Keratinocyte (primary cell): ENCODE results near the gene MAPK14. TPM values are rescaled to one million over a fixed set of nuclear protein-coding genes. Genes with fewer than 3 reads are reported as not detected.

ENCODE experiments used
- DNase-seq: peaks from one replicate; pipeline ENCODE4 v3.0.0-alpha.2; 2011; ENCODE audit warnings: low read depth, missing footprints, low spot score
- FAIRE-seq: peaks from 2 replicates; lab custom pipeline; 2011; peaks lifted over from hg19 to GRCh38; lab: Jason Lieb, UNC
- H2AFZ ChIP-seq: 2 replicates; pipeline ENCODE4 v1.6.0; 2012; ENCODE audit warnings: low read length, control low read depth, inconsistent platforms; ENCODE audit not compliant: control insufficient read depth
- H3K27ac ChIP-seq: 2 replicates; pipeline ENCODE4 v1.5.1; 2011; ENCODE audit warnings: low read length; ENCODE audit not compliant: control insufficient read depth, insufficient read depth
- H3K27me3 ChIP-seq: 3 replicates; pipeline ENCODE4 v1.6.0; 2011; ENCODE audit warnings: low read length; ENCODE audit not compliant: control insufficient read depth, insufficient read depth; ENCODE audit errors: extremely low read depth
- H3K36me3 ChIP-seq, 2 experiments: 2 replicates in 1 of 2; 3 replicates in 1 of 2; pipeline ENCODE4 v1.5.1; 2011; ENCODE audit warnings: low read length in 2 of 2, mild to moderate bottlenecking in 1 of 2; ENCODE audit not compliant: control insufficient read depth in 2 of 2, insufficient read depth in 2 of 2; ENCODE audit errors: extremely low read depth in 1 of 2
- H3K4me1 ChIP-seq: 3 replicates; pipeline ENCODE4 v1.5.1; 2011; ENCODE audit warnings: low read length; ENCODE audit not compliant: control insufficient read depth, insufficient read depth; ENCODE audit errors: extremely low read depth
- H3K4me2 ChIP-seq: 3 replicates; pipeline ENCODE4 v1.6.0; 2011; ENCODE audit warnings: low read depth, low read length; ENCODE audit not compliant: control insufficient read depth, insufficient read depth; ENCODE audit errors: extremely low read depth
- H3K4me3 ChIP-seq, 3 experiments: fragments of 200-600 bp in 1 of 3; sonication (generic) in 1 of 3; 2 replicates in 2 of 3; 3 replicates in 1 of 3; pipeline ENCODE4 v1.5.1; 2011 to 2016; ENCODE audit warnings: low read length in 3 of 3, mild to moderate bottlenecking in 3 of 3, control low read depth in 2 of 3, inconsistent platforms in 1 of 3, low read depth in 1 of 3, mixed read lengths in 1 of 3, mixed run types in 1 of 3, moderate library complexity in 1 of 3; ENCODE audit not compliant: control insufficient read depth in 2 of 3, insufficient read depth in 2 of 3; ENCODE audit errors: extremely low read depth in 1 of 3
- H3K79me2 ChIP-seq: 2 replicates; pipeline ENCODE4 v1.6.0; 2012; ENCODE audit warnings: low read length; ENCODE audit not compliant: control insufficient read depth, insufficient read depth
- H3K9ac ChIP-seq: 3 replicates; pipeline ENCODE4 v1.6.0; 2011; ENCODE audit warnings: low read length; ENCODE audit not compliant: control insufficient read depth, insufficient read depth; ENCODE audit errors: extremely low read depth
- H3K9me1 ChIP-seq: 3 replicates; pipeline ENCODE4 v1.6.0; 2011; ENCODE audit warnings: low read length; ENCODE audit not compliant: control insufficient read depth, insufficient read depth; ENCODE audit errors: extremely low read depth
- H3K9me3 ChIP-seq: 2 replicates; pipeline ENCODE4 v1.5.1; 2012; ENCODE audit warnings: low read depth, low read length; ENCODE audit not compliant: control insufficient read depth
- H4K20me1 ChIP-seq: 3 replicates; pipeline ENCODE4 v1.6.0; 2011; ENCODE audit warnings: low read length; ENCODE audit not compliant: control insufficient read depth, insufficient read depth; ENCODE audit errors: extremely low read depth
- EZH2 ChIP-seq: IDR thresholded peaks from one replicate; pipeline ENCODE4 v1.6.1; 2012; ENCODE audit warnings: inconsistent platforms, mild to moderate bottlenecking, low read length, moderate library complexity
- dilution Hi-C: fragments of 300-500 bp; cut with MboI; formaldehyde crosslinking; loops from one replicate; pipeline ENCODE4 v1.7.0; 2020; ENCODE audit warnings: low sequenced_read_pairs; ENCODE audit not compliant: extremely low pct_ligation_motif_present
- polyA plus RNA-seq, 5 experiments: library from polyadenylated mRNA; depleted of rRNA in 3 of 5; stranded (reverse) in 3 of 5; stranded (forward) in 1 of 5; unstranded in 1 of 5; fragments of >200 nt; gene quantifications; 1 replicate in 1 of 5; 2 replicates in 3 of 5; 3 replicates in 1 of 5; pipeline versions ENCODE4 v1.2.1 to v1.2.3, GENCODE V29; 2011 to 2012; ENCODE audit warnings: missing spikeins in 2 of 5, low read depth in 1 of 5, low replicate concordance in 1 of 5
- TF ChIP-seq, protein P1 (sequence below), 3 experiments: IDR thresholded peaks in 1 of 3; conservative IDR thresholded peaks in 1 of 3; optimal IDR thresholded peaks in 1 of 3; 2 replicates in 2 of 3; 3 replicates in 1 of 3; pipeline versions ENCODE3 to v1.5.1; 2011; ENCODE audit warnings: low read length in 3 of 3, mild to moderate bottlenecking in 3 of 3, moderate library complexity in 2 of 3, control low read depth in 1 of 3, inconsistent platforms in 1 of 3; ENCODE audit not compliant: insufficient read depth in 2 of 3; ENCODE audit errors: extremely low read depth in 1 of 3

The MAPK14 gene
- polyA plus RNA-seq, 1 donor (not counting 4 experiments of a cell fraction or from before 2014, with no cell fraction given): 52.4 TPM

- Histone ChIP-seq H3K9ac (no peak overlapping the region), H2AFZ (no peak overlapping the region), H3K9me3 (no peaks in the 10 kb centered on the region), H3K4me1 (no peaks in the 10 kb centered on the region), H3K27ac (no peak overlapping the region), H3K27me3 (no peaks in the 10 kb centered on the region), H3K36me3 (peaks cover 7 to 8% of the 10 kb centered on the region in 2 experiments), H4K20me1 (no peaks in the 10 kb centered on the region), H3K4me2 (no peak overlapping the region), H3K79me2 (no peaks in the 10 kb centered on the region), H3K4me3 (no peak overlapping the region), H3K9me1 (no peaks in the 10 kb centered on the region)
- DNase-seq (no peak), FAIRE-seq (no peak)
- TF ChIP-seq, protein P1, sequence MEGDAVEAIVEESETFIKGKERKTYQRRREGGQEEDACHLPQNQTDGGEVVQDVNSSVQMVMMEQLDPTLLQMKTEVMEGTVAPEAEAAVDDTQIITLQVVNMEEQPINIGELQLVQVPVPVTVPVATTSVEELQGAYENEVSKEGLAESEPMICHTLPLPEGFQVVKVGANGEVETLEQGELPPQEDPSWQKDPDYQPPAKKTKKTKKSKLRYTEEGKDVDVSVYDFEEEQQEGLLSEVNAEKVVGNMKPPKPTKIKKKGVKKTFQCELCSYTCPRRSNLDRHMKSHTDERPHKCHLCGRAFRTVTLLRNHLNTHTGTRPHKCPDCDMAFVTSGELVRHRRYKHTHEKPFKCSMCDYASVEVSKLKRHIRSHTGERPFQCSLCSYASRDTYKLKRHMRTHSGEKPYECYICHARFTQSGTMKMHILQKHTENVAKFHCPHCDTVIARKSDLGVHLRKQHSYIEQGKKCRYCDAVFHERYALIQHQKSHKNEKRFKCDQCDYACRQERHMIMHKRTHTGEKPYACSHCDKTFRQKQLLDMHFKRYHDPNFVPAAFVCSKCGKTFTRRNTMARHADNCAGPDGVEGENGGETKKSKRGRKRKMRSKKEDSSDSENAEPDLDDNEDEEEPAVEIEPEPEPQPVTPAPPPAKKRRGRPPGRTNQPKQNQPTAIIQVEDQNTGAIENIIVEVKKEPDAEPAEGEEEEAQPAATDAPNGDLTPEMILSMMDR (optimal IDR thresholded peaks at IDR 0.05 in 1 of 3, IDR thresholded peaks at IDR 0.05 in 1 of 3, conservative IDR thresholded peaks at IDR 0.05 in 1 of 3; ENCODE audit: extremely low read depth in 1 of 3, insufficient read depth in 2 of 3, low read length in 3 of 3): no peak
- no peak for TF ChIP-seq EZH2
- dilution Hi-C loops: no loop called here
Observed at GRCh38 chr6:36089048-36089447, 61.4 kb downstream of the MAPK14 start.

- dilution Hi-C loops: no loop called here
- no peak for FAIRE-seq
Observed at GRCh38 chr6:36094238-36094637, 66.6 kb downstream of the MAPK14 start.

More at GRCh38 chr6:36094238-36094637, 66.6 kb downstream of the MAPK14 start:
- Histone ChIP-seq H3K4me1 (peaks cover 5% of the 10 kb centered on the region), H3K79me2 (no peaks in the 10 kb centered on the region), H3K27ac (no peak overlapping the region), H3K27me3 (no peaks in the 10 kb centered on the region), H3K9me3 (no peaks in the 10 kb centered on the region), H3K36me3 (peaks cover 13 to 15% of the 10 kb centered on the region in 2 experiments), H4K20me1 (no peaks in the 10 kb centered on the region), H3K9me1 (no peaks in the 10 kb centered on the region), H2AFZ (no peak overlapping the region), H3K4me2 (no peak overlapping the region), H3K4me3 (no peak overlapping the region), H3K9ac (no peak overlapping the region)
- no peak for DNase-seq
- no peak for TF ChIP-seq EZH2
- TF ChIP-seq, protein P1 (optimal IDR thresholded peaks at IDR 0.05 in 1 of 3, IDR thresholded peaks at IDR 0.05 in 1 of 3, conservative IDR thresholded peaks at IDR 0.05 in 1 of 3; ENCODE audit: extremely low read depth in 1 of 3, insufficient read depth in 2 of 3, low read length in 3 of 3): no peak
